GM13976 (cell line): ENCODE results near the gene PNMT.
"Not testable (repeated sequence)": the region's sequence is repeated elsewhere in the genome, so short reads cannot be mapped to it uniquely, and the experiment has no call there.

Source experiments
- DNase-seq: peaks from one replicate; pipeline ENCODE4 v3.0.0; 2012; ENCODE audit warnings: low spot score
- CTCF ChIP-seq: IDR thresholded peaks from 2 replicates; pipeline ENCODE4 v1.5.1; 2012; ENCODE audit warnings: borderline replicate concordance, mild to moderate bottlenecking; ENCODE audit not compliant: insufficient read depth; ENCODE audit errors: extremely low read depth, missing control alignments, control extremely low read depth
- in situ Hi-C: fragments of 300-500 bp; cut with MboI; formaldehyde crosslinking; loops from one replicate; pipeline ENCODE4 v1.12.0; 2022; ENCODE audit warnings: low sequenced_read_pairs, mixed read lengths, inconsistent platforms; ENCODE audit not compliant: unreplicated experiment

PNMT gene

GRCh38 chr17:39709319-39709997 lies 41.2 kb downstream of the PNMT start:
- DNase-seq = no peak
- in situ Hi-C loops = no loop called here
- TF ChIP-seq CTCF = no peak

- in situ Hi-C loops = no loop called here
- no peak for DNase-seq
- no peak for TF ChIP-seq CTCF
Observed at GRCh38 chr17:39709998-39710964, 42.0 kb downstream of the PNMT start.

GRCh38 chr17:39711071-39711470 lies 42.8 kb downstream of the PNMT start:
- in situ Hi-C loops, DNase-seq: not testable (repeated sequence)

- in situ Hi-C loops = no loop called here
- TF ChIP-seq CTCF = no peak
- no peak for DNase-seq
Observed at GRCh38 chr17:39711851-39712250, 43.6 kb downstream of the PNMT start.

GRCh38 chr17:39714234-39714633 lies 46.0 kb downstream of the PNMT start:
- in situ Hi-C loops = no loop called here
- no peak for DNase-seq

GRCh38 chr17:39715375-39716072 lies 47.3 kb downstream of the PNMT start:
- no peak for TF ChIP-seq CTCF
- in situ Hi-C loops = no loop called here
- no peak for DNase-seq

More at GRCh38 chr17:39714234-39714633, 46.0 kb downstream of the PNMT start:
- no peak for TF ChIP-seq CTCF
